ENCODE results near the gene UNC80.

- TF ChIP-seq POLR2A (IDR thresholded peaks at IDR 0.05; ENCODE audit: low read depth, low read length), result no peak
- TF ChIP-seq POLR2AphosphoS5 (IDR thresholded peaks at IDR 0.05; ENCODE audit: low read depth, low read length), result no peak
- TF ChIP-seq TAF1 (IDR thresholded peaks at IDR 0.05; ENCODE audit: low read depth, low read length), result no peak
- TF ChIP-seq SPI1 (IDR thresholded peaks at IDR 0.05; ENCODE audit: low read depth, low read length), result no peak
- TF ChIP-seq PAX5 (IDR thresholded peaks at IDR 0.05; ENCODE audit: insufficient read depth, low read length, severe bottlenecking), result no peak
- no peak for TF ChIP-seq POU2F2 (IDR thresholded peaks at IDR 0.05; ENCODE audit: low read depth, low read length)
These were observed 103.6 kb downstream of the UNC80 start for GRCh38 chr2:209875270-209875669.

Measured in GM12891 (cell line).